GM12878 (cell line): ENCODE data around the gene PAFAH2. TPM values are rescaled to one million over a fixed set of nuclear protein-coding genes. Genes with fewer than 3 reads are reported as not detected.

Experiments
- ATAC-seq: fragments of 200-7000 bp; cut with Tn5 transposase; 3 replicates; pipeline ENCODE4 v1.9.1; 2020; ENCODE audit warnings: mild to moderate bottlenecking, moderate library complexity
- BruUV-seq: library from RNA; stranded (reverse); fragments of 400-500 nt; replicated peaks from 2 replicates; lab custom pipeline; 2021; lab: Mats Ljungman, UMichigan
- CTCF ChIA-PET: fragments of 300-600 bp; sonication (Branson Sonifier 250); formaldehyde crosslinking; extraction: SDS; loops from one replicate; lab custom pipeline; 2021; ENCODE audit warnings: inconsistent platforms; lab: Yijun Ruan, JAX
- POLR2A ChIA-PET: fragments of 350-600 bp; formaldehyde crosslinking; extraction: SDS; loops from one replicate; lab custom pipeline; 2021; ENCODE audit warnings: inconsistent platforms; lab: Charles Lee
- RAD21 ChIA-PET: fragments of 300-600 bp; sonication (Branson Sonifier 250); formaldehyde crosslinking; loops from one replicate; lab custom pipeline; 2023; ENCODE audit warnings: antibody characterized with exemption; ENCODE audit not compliant: unreplicated experiment; lab: Charles Lee
- SMC1A ChIA-PET: fragments of 300-600 bp; sonication (Branson Sonifier 250); formaldehyde crosslinking; loops from one replicate; lab custom pipeline; 2023; ENCODE audit not compliant: unreplicated experiment, uncharacterized antibody; lab: Charles Lee
- DNase-seq: peaks from one replicate; pipeline ENCODE4 v3.0.0-alpha.2; 2011; ENCODE audit warnings: low read depth, low spot score
- FAIRE-seq: peaks from 3 replicates; lab custom pipeline; 2011; peaks lifted over from hg19 to GRCh38; lab: Jason Lieb, UNC
- H2AFZ ChIP-seq: 2 replicates; pipeline ENCODE4 v1.6.0; 2011; ENCODE audit warnings: low read depth, low read length, control low read depth; ENCODE audit not compliant: control insufficient read depth
- H3K27ac ChIP-seq: 2 replicates; pipeline ENCODE4 v1.5.1; 2011; ENCODE audit warnings: control low read depth; ENCODE audit not compliant: control insufficient read depth, insufficient read depth
- H3K27me3 ChIP-seq, 2 experiments: replicated peaks in 1 of 2; 2 replicates each; pipeline versions ENCODE4 v1.6.0 to v1.6.1; 2011; ENCODE audit warnings: low read length in 1 of 2; ENCODE audit not compliant: control insufficient read depth in 2 of 2, insufficient read depth in 2 of 2
- H3K36me3 ChIP-seq, 2 experiments: 2 replicates each; pipeline ENCODE4 v1.5.1; 2011; ENCODE audit warnings: low read length in 1 of 2; ENCODE audit not compliant: control insufficient read depth in 2 of 2, insufficient read depth in 2 of 2
- H3K4me1 ChIP-seq: 2 replicates; pipeline ENCODE4 v1.6.1; 2011; ENCODE audit warnings: mild to moderate bottlenecking, low read length, moderate library complexity, mixed read lengths; ENCODE audit not compliant: control insufficient read depth, insufficient read depth
- H3K4me2 ChIP-seq: 2 replicates; pipeline ENCODE4 v1.6.0; 2011; ENCODE audit warnings: control low read depth; ENCODE audit not compliant: control insufficient read depth, insufficient read depth
- H3K4me3 ChIP-seq: fragments of 200-600 bp; sonication (generic); 2 replicates; pipeline ENCODE4 v1.5.1; 2016
- H3K79me2 ChIP-seq: 2 replicates; pipeline ENCODE4 v1.6.0; 2011; ENCODE audit warnings: low read length; ENCODE audit not compliant: control insufficient read depth, insufficient read depth
- H3K9ac ChIP-seq: 2 replicates; pipeline ENCODE4 v1.8.0; 2011; ENCODE audit warnings: low read length, control low read depth, mixed read lengths; ENCODE audit not compliant: control insufficient read depth, insufficient read depth
- H3K9me3 ChIP-seq: replicated peaks from 3 replicates; pipeline ENCODE4 v1.5.1; 2011; ENCODE audit warnings: mild to moderate bottlenecking, low read length; ENCODE audit not compliant: control insufficient read depth, insufficient read depth
- H4K20me1 ChIP-seq: 2 replicates; pipeline ENCODE4 v1.6.0; 2011; ENCODE audit not compliant: control insufficient read depth, insufficient read depth
- ASH2L ChIP-seq: fragments of 300-600, 200-600 bp; sonication (generic); IDR thresholded peaks from 2 replicates; pipeline ENCODE4 v1.6.1; 2017; ENCODE audit warnings: low read depth, mild to moderate bottlenecking, borderline replicate concordance
- BCL11A ChIP-seq: IDR thresholded peaks from 2 replicates; pipeline ENCODE4 v1.6.1; 2011; ENCODE audit warnings: low read depth, low read length
- CBFB ChIP-seq: IDR thresholded peaks from 2 replicates; pipeline ENCODE4 v1.6.1; 2016; ENCODE audit warnings: antibody characterized with exemption, low read depth
- CREB1 ChIP-seq: IDR thresholded peaks from 2 replicates; pipeline ENCODE4 v1.6.1; 2012; ENCODE audit warnings: low read depth, mild to moderate bottlenecking, inconsistent platforms
- EZH2 ChIP-seq: IDR thresholded peaks from 2 replicates; pipeline ENCODE4 v1.6.1; 2012; ENCODE audit warnings: low read depth, mild to moderate bottlenecking, control low read depth, inconsistent platforms, low read length, borderline replicate concordance; ENCODE audit not compliant: control insufficient read depth
- KLF5 ChIP-seq: fragments of 450-650 bp; IDR thresholded peaks from 2 replicates; pipeline ENCODE4 v1.6.1; 2014; ENCODE audit warnings: mild to moderate bottlenecking; ENCODE audit not compliant: partially characterized antibody
- MEF2A ChIP-seq: IDR thresholded peaks from 2 replicates; pipeline ENCODE4 v1.6.1; 2011; ENCODE audit warnings: low read depth, mild to moderate bottlenecking, low read length, moderate library complexity; ENCODE audit not compliant: insufficient read depth
- NBN ChIP-seq: fragments of 450-650 bp; IDR thresholded peaks from 2 replicates; pipeline ENCODE4 v1.6.1; 2016
- NR2C1 ChIP-seq: fragments of 450-650 bp; IDR thresholded peaks from 2 replicates; pipeline ENCODE4 v1.6.1; 2017; ENCODE audit warnings: antibody characterized with exemption, mild to moderate bottlenecking, moderate library complexity
- POLR2A ChIP-seq: IDR thresholded peaks from 2 replicates; pipeline ENCODE4 v1.6.1; 2011; ENCODE audit warnings: low read depth, mild to moderate bottlenecking, low read length
- POLR2AphosphoS2 ChIP-seq: IDR thresholded peaks from 2 replicates; pipeline ENCODE4 v1.6.1; 2011; ENCODE audit warnings: low read depth, mild to moderate bottlenecking, low read length, improper control_type of control experiment, moderate library complexity
- STAT1 ChIP-seq: fragments of 450-650 bp; conservative IDR thresholded peaks from 2 replicates; pipeline ENCODE4 v1.6.1; 2014; ENCODE audit warnings: antibody characterized with exemption, mild to moderate bottlenecking
- TAF1 ChIP-seq: IDR thresholded peaks from 2 replicates; pipeline ENCODE4 v1.6.1; 2011; ENCODE audit warnings: mild to moderate bottlenecking, low read depth, low read length, borderline replicate concordance
- WRNIP1 ChIP-seq: IDR thresholded peaks from 2 replicates; pipeline ENCODE4 v1.6.1; 2011; ENCODE audit warnings: low read depth, low read length, improper control_type of control experiment, borderline replicate concordance
- ZBED1 ChIP-seq: IDR thresholded peaks from 2 replicates; pipeline ENCODE4 v1.6.1; 2016; ENCODE audit warnings: borderline replicate concordance
- ZNF274 ChIP-seq: IDR thresholded peaks from one replicate; pipeline ENCODE4 v1.8.0; 2011; ENCODE audit not compliant: insufficient read length, insufficient read depth
- ZNF384 ChIP-seq: IDR thresholded peaks from 2 replicates; pipeline ENCODE4 v1.6.1; 2012; ENCODE audit warnings: low read depth, mild to moderate bottlenecking, low read length, improper control_type of control experiment, borderline replicate concordance
- WGBS: methylation state at CpG from one replicate; pipeline ENCODE4 v1.1.6; 2016; ENCODE audit warnings: low lambda C conversion rate; ENCODE audit not compliant: insufficient replicate concordance, insufficient coverage; ENCODE audit errors: missing lambda C conversion rate; 5-methylcytosine and 5-hydroxymethylcytosine counted together
- in situ Hi-C: fragments of 300-500 bp; cut with MboI; formaldehyde crosslinking; loops from 9 replicates; pipeline ENCODE4 v1.14.3; 2018; ENCODE audit warnings: mixed read lengths
- intact Hi-C: fragments of 100-400 bp; cut with micrococcal nuclease; formaldehyde crosslinking; loops from one replicate; pipeline ENCODE4 v1.14.2; 2022; ENCODE audit not compliant: unreplicated experiment
- polyA plus RNA-seq, 11 experiments: library from polyadenylated mRNA; depleted of rRNA in 4 of 11; unstranded in 6 of 11; stranded (reverse) in 5 of 11; fragments of >200 nt; fragmentation: Nextera tagmentation in 4 of 11; fragmentation: Illumina TruSeq in 1 of 11; extraction: Ambion mirVana in 4 of 11; extraction: Trizol in 1 of 11; gene quantifications; 1 replicate in 1 of 11; 2 replicates in 10 of 11; pipeline versions ENCODE4 v1.2.1 to v1.2.3, GENCODE V29; 2011 to 2016; ENCODE audit warnings: inconsistent platforms in 2 of 11, missing spikeins in 2 of 11, low read depth in 1 of 11
- total RNA-seq, 4 experiments: library from RNA; depleted of rRNA in 3 of 4; stranded (reverse); fragments of >200 nt in 3 of 4; fragmentation: Illumina TruSeq in 1 of 4; extraction: Trizol in 1 of 4; gene quantifications; 2 replicates each; pipeline versions ENCODE4 v1.2.1 to v1.2.3, GENCODE V29; 2013 to 2021
- TF ChIP-seq, protein P1 (sequence below): fragments of 450-650 bp; IDR thresholded peaks from 2 replicates; pipeline ENCODE4 v1.6.1; 2017; ENCODE audit warnings: low read depth, mild to moderate bottlenecking, moderate library complexity

The PAFAH2 gene
- total and polyA plus RNA-seq, 10 of the 15 experiments (the other 5 are each of a cell fraction or from before 2014, with no cell fraction given) = 3.0 to 9.5 (median 6.5) TPM

DNA sequence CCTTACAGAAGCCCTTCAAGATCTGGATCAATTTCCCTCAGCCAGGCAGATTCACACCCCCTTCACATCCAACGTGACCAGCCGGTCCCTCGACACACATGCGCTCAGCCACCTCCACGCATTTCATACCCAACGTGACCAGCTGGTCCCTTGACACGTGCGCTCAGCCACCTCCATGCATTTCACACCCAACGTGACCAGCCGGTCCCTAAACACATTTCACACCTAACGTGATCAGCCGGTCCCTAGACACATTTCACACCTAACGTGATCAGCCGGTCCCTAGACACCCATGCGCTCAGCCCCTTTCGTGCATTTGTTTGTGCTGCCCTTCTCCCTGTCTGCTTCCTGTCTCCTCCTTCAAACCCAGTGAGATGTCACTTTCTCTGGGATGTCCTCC lies 8.8 kb upstream of the PAFAH2 start:
- FAIRE-seq = no peak
- Histone ChIP-seq H3K4me1 (no peaks in the 10 kb centered on the region), H3K4me3 (no peak overlapping the region), H3K9ac (no peak overlapping the region), H4K20me1 (no peaks in the 10 kb centered on the region), H2AFZ (no peak overlapping the region), H3K27ac (no peak overlapping the region), H3K4me2 (no peak overlapping the region), H3K36me3 (no peaks in the 10 kb centered on the region), H3K9me3 (no peaks in the 10 kb centered on the region), H3K79me2 (no peaks in the 10 kb centered on the region), H3K27me3 (no peaks in the 10 kb centered on the region; a peak in 2 of 4 replicates)
- no peak for ATAC-seq
- 71% methylated on average over 16 of the region's 16 CpGs for WGBS
- ChIA-PET POLR2A (no interaction called here), CTCF (interaction anchor here (1.0 kb wide), 1 partner anchor 9 kb away, joined by 4 read pairs; the partner anchor contains the start of gene PAFAH2), RAD21 (no interaction called here), SMC1A (no interaction called here)
- DNase-seq = no peak
- in situ Hi-C loops = no loop called here
- TF ChIP-seq, protein P1, sequence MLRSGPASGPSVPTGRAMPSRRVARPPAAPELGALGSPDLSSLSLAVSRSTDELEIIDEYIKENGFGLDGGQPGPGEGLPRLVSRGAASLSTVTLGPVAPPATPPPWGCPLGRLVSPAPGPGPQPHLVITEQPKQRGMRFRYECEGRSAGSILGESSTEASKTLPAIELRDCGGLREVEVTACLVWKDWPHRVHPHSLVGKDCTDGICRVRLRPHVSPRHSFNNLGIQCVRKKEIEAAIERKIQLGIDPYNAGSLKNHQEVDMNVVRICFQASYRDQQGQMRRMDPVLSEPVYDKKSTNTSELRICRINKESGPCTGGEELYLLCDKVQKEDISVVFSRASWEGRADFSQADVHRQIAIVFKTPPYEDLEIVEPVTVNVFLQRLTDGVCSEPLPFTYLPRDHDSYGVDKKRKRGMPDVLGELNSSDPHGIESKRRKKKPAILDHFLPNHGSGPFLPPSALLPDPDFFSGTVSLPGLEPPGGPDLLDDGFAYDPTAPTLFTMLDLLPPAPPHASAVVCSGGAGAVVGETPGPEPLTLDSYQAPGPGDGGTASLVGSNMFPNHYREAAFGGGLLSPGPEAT = no peak
- TF ChIP-seq POLR2A = no peak
- no peak for TF ChIP-seq ZNF274
- TF ChIP-seq TAF1 = no peak
- TF ChIP-seq CREB1 = no peak
- no peak for TF ChIP-seq MEF2A
- no peak for TF ChIP-seq ZNF384
- no peak for TF ChIP-seq ASH2L
- no peak for TF ChIP-seq KLF5
- TF ChIP-seq CBFB = no peak
- TF ChIP-seq WRNIP1 = no peak
- TF ChIP-seq BCL11A = no peak
- TF ChIP-seq ZBED1 = no peak
- no peak for TF ChIP-seq EZH2
- TF ChIP-seq NBN = no peak
- TF ChIP-seq NR2C1 = no peak
- no peak for TF ChIP-seq STAT1
- TF ChIP-seq POLR2AphosphoS2 = no peak
- intact Hi-C loops = loop anchor here (10.0 kb wide), 1 partner anchor 182 kb away; no protein-coding TSS in a partner anchor
- no TSS peak for BruUV-seq
